Activated naive CD4-positive, alpha-beta T cell treated with anti-CD3 and anti-CD28 coated beads, Interleukin-2, amount 50 U/mL, for 72 hours (primary cell): Measurements from ENCODE around the gene ANKRD18B. TPM values are rescaled to one million over a fixed set of nuclear protein-coding genes. Genes with fewer than 3 reads are reported as not detected.

Experiments used
- total RNA-seq, 2 donors: library from RNA; stranded (reverse); gene quantifications; one replicate each; pipeline ENCODE4 v1.2.3, GENCODE V29; 2022

ANKRD18B gene
- total RNA-seq, 2 donors from 2014 or later: 0.48 to 3.5 TPM

Other genes with a start within 250 kb of the ANKRD18B start
- gene NFX1, start 233.7 kb upstream of the ANKRD18B start, total RNA-seq: 10 to 100 TPM; 38.4 to 43.7 TPM
- under 1 TPM in 1 of 2 donors, not detected in 1; 0.29 TPM for gene AQP7, start 121.7 kb upstream of the ANKRD18B start, total RNA-seq
- gene AQP3, start 76.7 kb upstream of the ANKRD18B start, total RNA-seq: 10 to 100 TPM in 1 of 2 donors, 1 to 10 TPM in 1; 3.8 to 36.8 TPM
- 10 to 100 TPM; 34.2 to 40.2 TPM for gene NOL6, start 50.3 kb upstream of the ANKRD18B start, total RNA-seq